Esophagus muscularis mucosa (tissue), 3 donors: Measurements from ENCODE around the gene PTPN22.

Source experiments
- CTCF ChIP-seq, 3 experiments: fragments of 200-600 bp in 2 of 3; fragments of 450-650 bp in 1 of 3; sonication (generic) in 2 of 3; IDR thresholded peaks; one replicate each; pipeline ENCODE4 v1.5.1; 2017 to 2019; ENCODE audit warnings: antibody characterized with exemption in 3 of 3, mild to moderate bottlenecking in 2 of 3, moderate library complexity in 1 of 3
- EP300 ChIP-seq: sonication (generic); formaldehyde crosslinking; IDR thresholded peaks from one replicate; pipeline ENCODE4 v1.6.1; 2017; ENCODE audit warnings: antibody characterized with exemption

- no peak for TF ChIP-seq EP300
- no peak for TF ChIP-seq CTCF (IDR thresholded peaks at IDR 0.05)
Observed at GRCh38 chr1:113886417-113887401, 15.2 kb upstream of the PTPN22 start.
